Left lung (tissue), 10 donors: ENCODE data around the gene LCE1C. TPM values are rescaled to one million over a fixed set of nuclear protein-coding genes. Genes with fewer than 3 reads are reported as not detected.
A peak's percentile ranks its signal among the peaks of the same experiment; 100 is the strongest.

ENCODE experiments used
- ATAC-seq: fragments of 200-7000 bp; cut with Tn5 transposase; one replicate; pipeline ENCODE4 v1.9.1; 2020; ENCODE audit warnings: moderate library complexity
- DNase-seq, 4 donors: peaks; one replicate each; pipeline ENCODE4 v3.0.0-alpha.2; 2013 to 2020
- H3K27ac ChIP-seq, 2 donors: fragments of 200-600 bp; sonication (generic) in 1 of 2; one replicate each; pipeline versions ENCODE4 v1.5.0 to v1.8.0; 2020 to 2021
- H3K27me3 ChIP-seq, 2 donors: fragments of 200-600 bp; sonication (generic) in 1 of 2; one replicate each; pipeline versions ENCODE4 v1.5.0 to v1.8.0; 2020 to 2021
- H3K36me3 ChIP-seq, 2 donors: fragments of 200-600 bp; sonication (generic) in 1 of 2; one replicate each; pipeline versions ENCODE4 v1.5.0 to v1.8.0; 2020 to 2021
- H3K4me1 ChIP-seq, 2 donors: fragments of 200-600 bp; one replicate each; pipeline ENCODE4 v1.8.0; 2021
- H3K4me3 ChIP-seq, 2 donors: fragments of 200-600 bp; sonication (generic) in 1 of 2; one replicate each; pipeline versions ENCODE4 v1.5.0 to v1.8.0; 2020 to 2021; ENCODE audit warnings: mild to moderate bottlenecking in 1 of 2
- H3K9me3 ChIP-seq, 2 donors: fragments of 200-600 bp; sonication (generic) in 1 of 2; one replicate each; pipeline versions ENCODE4 v1.5.0 to v1.8.0; 2020 to 2021
- CTCF ChIP-seq, 2 donors: fragments of 200-600 bp; sonication (generic) in 1 of 2; IDR thresholded peaks; one replicate each; pipeline versions ENCODE4 v1.5.0 to v1.8.0; 2021; ENCODE audit warnings: antibody characterized with exemption in 2 of 2
- intact Hi-C, 2 donors: fragments of 100-400 bp; cut with DNase I; formaldehyde crosslinking; loops; one replicate each; pipeline versions ENCODE4 v1.11.2 to v1.14.2; 2022
- polyA plus RNA-seq, 6 donors: library from polyadenylated mRNA; unstranded; fragments of 120-200 nt; gene quantifications; one replicate each; pipeline ENCODE4 v1.2.1, GENCODE V29; 2013; ENCODE audit not compliant: insufficient read length in 6 of 6
- total RNA-seq, 2 donors: library from RNA; stranded (reverse); fragmentation: NEBNext Ultra II Directional; extraction: Animal tissue kit (Norgen Biotek cat#: 25700); gene quantifications; one replicate each; pipeline ENCODE4 v1.2.1, GENCODE V29; 2021
- donor health status: DM: no; HTN: yes; CAD: no.
- donor health status: DM: no; HTN: no; CAD: no.

LCE1C gene
- total and polyA plus RNA-seq, 8 donors = not detected

- ATAC-seq (peak; percentile 14), DNase-seq (no peak)
- Histone ChIP-seq H3K36me3 (no peaks in the 10 kb centered on the region), H3K9me3 (no peaks in the 10 kb centered on the region), H3K27ac (no peak overlapping the region), H3K4me1 (no peaks in the 10 kb centered on the region), H3K27me3 (peaks cover 0 to 27% of the 10 kb centered on the region in 2 donors), H3K4me3 (no peak overlapping the region)
- intact Hi-C loops = no loop called here
- TF ChIP-seq CTCF (IDR thresholded peaks at IDR 0.05) = no peak
These were observed 49.6 kb downstream of the LCE1C start for GRCh38 chr1:152756872-152757271.

Other genes starting within 250 kb of the LCE1C start
- not detected for gene LCE3E, start 239.9 kb downstream of the LCE1C start, total RNA-seq
- gene LCE3E, start 239.9 kb downstream of the LCE1C start, polyA plus RNA-seq = not detected
- gene LCE3D, start 226.1 kb downstream of the LCE1C start, total RNA-seq = not detected
- gene LCE3D, start 226.1 kb downstream of the LCE1C start, polyA plus RNA-seq = not detected
- not detected for gene LCE3C, start 206.4 kb downstream of the LCE1C start, total RNA-seq
- not detected for gene LCE3C, start 206.4 kb downstream of the LCE1C start, polyA plus RNA-seq
- not detected for gene LCE3B, start 192.8 kb downstream of the LCE1C start, total RNA-seq
- not detected for gene LCE3B, start 192.8 kb downstream of the LCE1C start, polyA plus RNA-seq
- gene LCE3A, start 183.5 kb downstream of the LCE1C start, total RNA-seq = not detected
- not detected for gene LCE3A, start 183.5 kb downstream of the LCE1C start, polyA plus RNA-seq
- not detected for gene LCE2D, start 143.3 kb downstream of the LCE1C start, total RNA-seq
- not detected for gene LCE2D, start 143.3 kb downstream of the LCE1C start, polyA plus RNA-seq
- not detected for gene LCE2C, start 131.4 kb downstream of the LCE1C start, total RNA-seq
- gene LCE2C, start 131.4 kb downstream of the LCE1C start, polyA plus RNA-seq = not detected
- gene LCE2B, start 120.5 kb downstream of the LCE1C start, total RNA-seq = not detected
- gene LCE2B, start 120.5 kb downstream of the LCE1C start, polyA plus RNA-seq = not detected
- not detected for gene LCE2A, start 108.3 kb downstream of the LCE1C start, total RNA-seq
- gene LCE2A, start 108.3 kb downstream of the LCE1C start, polyA plus RNA-seq = not detected
- not detected for gene LCE4A, start 98.5 kb downstream of the LCE1C start, total RNA-seq
- gene LCE4A, start 98.5 kb downstream of the LCE1C start, polyA plus RNA-seq = not detected
- gene KPRP, start 48.6 kb downstream of the LCE1C start, total RNA-seq = not detected
- not detected for gene KPRP, start 48.6 kb downstream of the LCE1C start, polyA plus RNA-seq
- gene LCE1F, start 31.5 kb downstream of the LCE1C start, total RNA-seq = not detected
- not detected for gene LCE1F, start 31.5 kb downstream of the LCE1C start, polyA plus RNA-seq
- not detected for gene LCE1E, start 20.4 kb downstream of the LCE1C start, total RNA-seq
- not detected for gene LCE1E, start 20.4 kb downstream of the LCE1C start, polyA plus RNA-seq
- gene LCE1D, start 9.9 kb downstream of the LCE1C start, total RNA-seq = not detected
- not detected for gene LCE1D, start 9.9 kb downstream of the LCE1C start, polyA plus RNA-seq
- not detected for gene LCE1B, start 5.3 kb upstream of the LCE1C start, total RNA-seq
- not detected for gene LCE1B, start 5.3 kb upstream of the LCE1C start, polyA plus RNA-seq
- gene LCE1A, start 20.8 kb upstream of the LCE1C start, total RNA-seq = not detected
- not detected for gene LCE1A, start 20.8 kb upstream of the LCE1C start, polyA plus RNA-seq
- not detected for gene LCE6A, start 36.2 kb upstream of the LCE1C start, total RNA-seq
- gene LCE6A, start 36.2 kb upstream of the LCE1C start, polyA plus RNA-seq = not detected
- gene LCE7A, start 53.3 kb upstream of the LCE1C start, total RNA-seq = not detected
- gene LCE7A, start 53.3 kb upstream of the LCE1C start, polyA plus RNA-seq = not detected
- not detected for gene SMCP, start 71.7 kb upstream of the LCE1C start, total RNA-seq
- not detected for gene SMCP, start 71.7 kb upstream of the LCE1C start, polyA plus RNA-seq
- under 1 TPM in 1 of 2 donors, not detected in 1; 0.12 TPM for gene IVL, start 101.9 kb upstream of the LCE1C start, total RNA-seq
- not detected for gene IVL, start 101.9 kb upstream of the LCE1C start, polyA plus RNA-seq
- gene SPRR5, start 140.6 kb upstream of the LCE1C start, total RNA-seq = not detected
- gene SPRR5, start 140.6 kb upstream of the LCE1C start, polyA plus RNA-seq = not detected
- gene SPRR4, start 164.0 kb upstream of the LCE1C start, total RNA-seq = not detected
- gene SPRR4, start 164.0 kb upstream of the LCE1C start, polyA plus RNA-seq = not detected
- gene SPRR1A, start 177.4 kb upstream of the LCE1C start, total RNA-seq = not detected
- gene SPRR1A, start 177.4 kb upstream of the LCE1C start, polyA plus RNA-seq = not detected
- not detected for gene SPRR3, start 195.1 kb upstream of the LCE1C start, total RNA-seq
- gene SPRR3, start 195.1 kb upstream of the LCE1C start, polyA plus RNA-seq = under 1 TPM in 4 of 6 donors, not detected in 2; 0.24 to 0.55 (median 0.29) TPM
- under 1 TPM in 1 of 2 donors, not detected in 1; 0.73 TPM for gene SPRR1B, start 224.6 kb upstream of the LCE1C start, total RNA-seq
- under 1 TPM in 1 of 6 donors, not detected in 5; 0.24 TPM for gene SPRR1B, start 224.6 kb upstream of the LCE1C start, polyA plus RNA-seq
- gene SPRR2D, start 234.5 kb upstream of the LCE1C start, total RNA-seq = not detected
- not detected for gene SPRR2D, start 234.5 kb upstream of the LCE1C start, polyA plus RNA-seq